ENCODE measurements around the gene PCAT6. TPM values are rescaled to one million over a fixed set of nuclear protein-coding genes. Genes with fewer than 3 reads are reported as not detected.

The PCAT6 gene
- 2.5 to 3.9 TPM (median 3.6 TPM) in 5 replicates for total RNA-seq (2022; extraction: Qiagen RNA extraction; ENCODE audit: low read depth)

GRCh38 chr1:202810615-202811295 is at the start of gene PCAT6:
Gene PCAT6 (plus strand): TSS chr1:202810954.

GRCh38 chr1:202807926-202808757 is 2.6 kb upstream of the PCAT6 start, which contains the start of gene KDM5B:
Gene KDM5B (minus strand): TSS chr1:202808421. CDS start chr1:202808305, 116 bp downstream.

Other genes with a start within 250 kb of the PCAT6 start
- gene SYT2, start 100.5 kb upstream of the PCAT6 start, total RNA-seq (2022; extraction: Qiagen RNA extraction; ENCODE audit: low read depth), result 0.01 to 0.07 TPM (median 0.02 TPM) in 5 replicates
- 16.0 to 18.4 TPM (median 16.8 TPM) in 5 replicates for gene KDM5B, start 2.5 kb upstream of the PCAT6 start, total RNA-seq (2022; extraction: Qiagen RNA extraction; ENCODE audit: low read depth)
- 13.3 to 15.8 TPM (median 14.7 TPM) in 5 replicates for gene RABIF, start 78.2 kb downstream of the PCAT6 start, total RNA-seq (2022; extraction: Qiagen RNA extraction; ENCODE audit: low read depth)
- gene KLHL12, start 116.3 kb downstream of the PCAT6 start, total RNA-seq (2022; extraction: Qiagen RNA extraction; ENCODE audit: low read depth), result 15.8 to 18.5 TPM (median 17.0 TPM) in 5 replicates
- gene ADIPOR1, start 147.4 kb downstream of the PCAT6 start, total RNA-seq (2022; extraction: Qiagen RNA extraction; ENCODE audit: low read depth), result 60.5 to 70.1 TPM (median 66.6 TPM) in 5 replicates
- gene CYB5R1, start 156.3 kb downstream of the PCAT6 start, total RNA-seq (2022; extraction: Qiagen RNA extraction; ENCODE audit: low read depth), result 20.5 to 24.0 TPM (median 22.3 TPM) in 5 replicates
- 46.3 to 53.9 TPM (median 52.6 TPM) in 5 replicates for gene TMEM183A, start 196.4 kb downstream of the PCAT6 start, total RNA-seq (2022; extraction: Qiagen RNA extraction; ENCODE audit: low read depth)
- 0.25 to 1.1 TPM (median 0.34 TPM) in 5 replicates for gene PPFIA4, start 215.5 kb downstream of the PCAT6 start, total RNA-seq (2022; extraction: Qiagen RNA extraction; ENCODE audit: low read depth)

Data from A549 treated with CpdA at 1 μM for 4 hours (cell line).